Breast epithelium (tissue), 3 donors: ENCODE results near the gene NTRK2.

Experiments
- POLR2A ChIP-seq: fragments of 450-650 bp; IDR thresholded peaks from one replicate; pipeline ENCODE4 v1.6.1; 2016; ENCODE audit warnings: antibody characterized with exemption, mild to moderate bottlenecking, moderate library complexity
- POLR2AphosphoS5 ChIP-seq, 3 donors: sonication (generic); formaldehyde crosslinking; IDR thresholded peaks; one replicate each; pipeline ENCODE4 v1.6.1; 2017; ENCODE audit warnings: antibody characterized with exemption in 3 of 3
- TF ChIP-seq, protein P1 (sequence below), 3 donors: fragments of 450-650 bp; IDR thresholded peaks; one replicate each; pipeline ENCODE4 v1.5.1; 2016 to 2017; ENCODE audit warnings: antibody characterized with exemption in 3 of 3, mild to moderate bottlenecking in 3 of 3, moderate library complexity in 3 of 3

GRCh38 chr9:84899326-84899725, 229.8 kb downstream of the NTRK2 start:
- TF ChIP-seq, protein P1, sequence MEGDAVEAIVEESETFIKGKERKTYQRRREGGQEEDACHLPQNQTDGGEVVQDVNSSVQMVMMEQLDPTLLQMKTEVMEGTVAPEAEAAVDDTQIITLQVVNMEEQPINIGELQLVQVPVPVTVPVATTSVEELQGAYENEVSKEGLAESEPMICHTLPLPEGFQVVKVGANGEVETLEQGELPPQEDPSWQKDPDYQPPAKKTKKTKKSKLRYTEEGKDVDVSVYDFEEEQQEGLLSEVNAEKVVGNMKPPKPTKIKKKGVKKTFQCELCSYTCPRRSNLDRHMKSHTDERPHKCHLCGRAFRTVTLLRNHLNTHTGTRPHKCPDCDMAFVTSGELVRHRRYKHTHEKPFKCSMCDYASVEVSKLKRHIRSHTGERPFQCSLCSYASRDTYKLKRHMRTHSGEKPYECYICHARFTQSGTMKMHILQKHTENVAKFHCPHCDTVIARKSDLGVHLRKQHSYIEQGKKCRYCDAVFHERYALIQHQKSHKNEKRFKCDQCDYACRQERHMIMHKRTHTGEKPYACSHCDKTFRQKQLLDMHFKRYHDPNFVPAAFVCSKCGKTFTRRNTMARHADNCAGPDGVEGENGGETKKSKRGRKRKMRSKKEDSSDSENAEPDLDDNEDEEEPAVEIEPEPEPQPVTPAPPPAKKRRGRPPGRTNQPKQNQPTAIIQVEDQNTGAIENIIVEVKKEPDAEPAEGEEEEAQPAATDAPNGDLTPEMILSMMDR (IDR thresholded peaks at IDR 0.05): no peak
- TF ChIP-seq POLR2A (no peak), POLR2AphosphoS5 (IDR thresholded peaks at IDR 0.05) (no peak)
